GM12878 (cell line): ENCODE data around the gene HBZ. TPM values are rescaled to one million over a fixed set of nuclear protein-coding genes. Genes with fewer than 3 reads are reported as not detected.
"Not testable (repeated sequence)": the region's sequence is repeated elsewhere in the genome, so short reads cannot be mapped to it uniquely, and the experiment has no call there.

Experiments used
- ATAC-seq: fragments of 200-7000 bp; cut with Tn5 transposase; 3 replicates; pipeline ENCODE4 v1.9.1; 2020; ENCODE audit warnings: mild to moderate bottlenecking, moderate library complexity
- BruUV-seq: library from RNA; stranded (reverse); fragments of 400-500 nt; replicated peaks from 2 replicates; lab custom pipeline; 2021; lab: Mats Ljungman, UMichigan
- CTCF ChIA-PET: fragments of 300-600 bp; sonication (Branson Sonifier 250); formaldehyde crosslinking; extraction: SDS; loops from one replicate; lab custom pipeline; 2021; ENCODE audit warnings: inconsistent platforms; lab: Yijun Ruan, JAX
- POLR2A ChIA-PET: fragments of 350-600 bp; formaldehyde crosslinking; extraction: SDS; loops from one replicate; lab custom pipeline; 2021; ENCODE audit warnings: inconsistent platforms; lab: Charles Lee
- RAD21 ChIA-PET: fragments of 300-600 bp; sonication (Branson Sonifier 250); formaldehyde crosslinking; loops from one replicate; lab custom pipeline; 2023; ENCODE audit warnings: antibody characterized with exemption; ENCODE audit not compliant: unreplicated experiment; lab: Charles Lee
- SMC1A ChIA-PET: fragments of 300-600 bp; sonication (Branson Sonifier 250); formaldehyde crosslinking; loops from one replicate; lab custom pipeline; 2023; ENCODE audit not compliant: unreplicated experiment, uncharacterized antibody; lab: Charles Lee
- DNase-seq: peaks from one replicate; pipeline ENCODE4 v3.0.0-alpha.2; 2011; ENCODE audit warnings: low read depth, low spot score
- FAIRE-seq: peaks from 3 replicates; lab custom pipeline; 2011; peaks lifted over from hg19 to GRCh38; lab: Jason Lieb, UNC
- H2AFZ ChIP-seq: 2 replicates; pipeline ENCODE4 v1.6.0; 2011; ENCODE audit warnings: low read depth, low read length, control low read depth; ENCODE audit not compliant: control insufficient read depth
- H3K27ac ChIP-seq: 2 replicates; pipeline ENCODE4 v1.5.1; 2011; ENCODE audit warnings: control low read depth; ENCODE audit not compliant: control insufficient read depth, insufficient read depth
- H3K27me3 ChIP-seq, 2 experiments: replicated peaks in 1 of 2; 2 replicates each; pipeline versions ENCODE4 v1.6.0 to v1.6.1; 2011; ENCODE audit warnings: low read length in 1 of 2; ENCODE audit not compliant: control insufficient read depth in 2 of 2, insufficient read depth in 2 of 2
- H3K36me3 ChIP-seq, 2 experiments: 2 replicates each; pipeline ENCODE4 v1.5.1; 2011; ENCODE audit warnings: low read length in 1 of 2; ENCODE audit not compliant: control insufficient read depth in 2 of 2, insufficient read depth in 2 of 2
- H3K4me1 ChIP-seq: 2 replicates; pipeline ENCODE4 v1.6.1; 2011; ENCODE audit warnings: mild to moderate bottlenecking, low read length, moderate library complexity, mixed read lengths; ENCODE audit not compliant: control insufficient read depth, insufficient read depth
- H3K4me2 ChIP-seq: 2 replicates; pipeline ENCODE4 v1.6.0; 2011; ENCODE audit warnings: control low read depth; ENCODE audit not compliant: control insufficient read depth, insufficient read depth
- H3K4me3 ChIP-seq: fragments of 200-600 bp; sonication (generic); 2 replicates; pipeline ENCODE4 v1.5.1; 2016
- H3K79me2 ChIP-seq: 2 replicates; pipeline ENCODE4 v1.6.0; 2011; ENCODE audit warnings: low read length; ENCODE audit not compliant: control insufficient read depth, insufficient read depth
- H3K9ac ChIP-seq: 2 replicates; pipeline ENCODE4 v1.8.0; 2011; ENCODE audit warnings: low read length, control low read depth, mixed read lengths; ENCODE audit not compliant: control insufficient read depth, insufficient read depth
- H3K9me3 ChIP-seq: replicated peaks from 3 replicates; pipeline ENCODE4 v1.5.1; 2011; ENCODE audit warnings: mild to moderate bottlenecking, low read length; ENCODE audit not compliant: control insufficient read depth, insufficient read depth
- H4K20me1 ChIP-seq: 2 replicates; pipeline ENCODE4 v1.6.0; 2011; ENCODE audit not compliant: control insufficient read depth, insufficient read depth
- ASH2L ChIP-seq: fragments of 300-600, 200-600 bp; sonication (generic); IDR thresholded peaks from 2 replicates; pipeline ENCODE4 v1.6.1; 2017; ENCODE audit warnings: low read depth, mild to moderate bottlenecking, borderline replicate concordance
- KDM1A ChIP-seq: fragments of 200-600 bp; sonication (generic); IDR thresholded peaks from 2 replicates; pipeline ENCODE4 v1.6.1; 2016; ENCODE audit warnings: borderline replicate concordance
- WGBS: methylation state at CpG from one replicate; pipeline ENCODE4 v1.1.6; 2016; ENCODE audit warnings: low lambda C conversion rate; ENCODE audit not compliant: insufficient replicate concordance, insufficient coverage; ENCODE audit errors: missing lambda C conversion rate; 5-methylcytosine and 5-hydroxymethylcytosine counted together
- in situ Hi-C: fragments of 300-500 bp; cut with MboI; formaldehyde crosslinking; loops from 9 replicates; pipeline ENCODE4 v1.14.3; 2018; ENCODE audit warnings: mixed read lengths
- intact Hi-C: fragments of 100-400 bp; cut with micrococcal nuclease; formaldehyde crosslinking; loops from one replicate; pipeline ENCODE4 v1.14.2; 2022; ENCODE audit not compliant: unreplicated experiment
- polyA plus RNA-seq, 11 experiments: library from polyadenylated mRNA; depleted of rRNA in 4 of 11; unstranded in 6 of 11; stranded (reverse) in 5 of 11; fragments of >200 nt; fragmentation: Nextera tagmentation in 4 of 11; fragmentation: Illumina TruSeq in 1 of 11; extraction: Ambion mirVana in 4 of 11; extraction: Trizol in 1 of 11; gene quantifications; 1 replicate in 1 of 11; 2 replicates in 10 of 11; pipeline versions ENCODE4 v1.2.1 to v1.2.3, GENCODE V29; 2011 to 2016; ENCODE audit warnings: inconsistent platforms in 2 of 11, missing spikeins in 2 of 11, low read depth in 1 of 11
- total RNA-seq, 4 experiments: library from RNA; depleted of rRNA in 3 of 4; stranded (reverse); fragments of >200 nt in 3 of 4; fragmentation: Illumina TruSeq in 1 of 4; extraction: Trizol in 1 of 4; gene quantifications; 2 replicates each; pipeline versions ENCODE4 v1.2.1 to v1.2.3, GENCODE V29; 2013 to 2021
- TF ChIP-seq, protein P1 (sequence below): fragments of 450-650 bp; IDR thresholded peaks from 2 replicates; pipeline ENCODE4 v1.6.1; 2017; ENCODE audit warnings: mild to moderate bottlenecking, moderate library complexity
- TF ChIP-seq, protein P2 (sequence below): fragments of 150-350 bp; IDR thresholded peaks from 2 replicates; pipeline ENCODE4 v1.6.1; 2014; ENCODE audit warnings: mild to moderate bottlenecking, low read depth, low read length
- TF ChIP-seq, protein P3 (sequence below): IDR thresholded peaks from 2 replicates; pipeline ENCODE4 v1.6.1; 2012; ENCODE audit warnings: low read depth, low read length, improper control_type of control experiment

HBZ gene
- total and polyA plus RNA-seq, 10 of the 15 experiments (the other 5 are each of a cell fraction or from before 2014, with no cell fraction given) = 0.49 TPM; not detected in 9

DNA sequence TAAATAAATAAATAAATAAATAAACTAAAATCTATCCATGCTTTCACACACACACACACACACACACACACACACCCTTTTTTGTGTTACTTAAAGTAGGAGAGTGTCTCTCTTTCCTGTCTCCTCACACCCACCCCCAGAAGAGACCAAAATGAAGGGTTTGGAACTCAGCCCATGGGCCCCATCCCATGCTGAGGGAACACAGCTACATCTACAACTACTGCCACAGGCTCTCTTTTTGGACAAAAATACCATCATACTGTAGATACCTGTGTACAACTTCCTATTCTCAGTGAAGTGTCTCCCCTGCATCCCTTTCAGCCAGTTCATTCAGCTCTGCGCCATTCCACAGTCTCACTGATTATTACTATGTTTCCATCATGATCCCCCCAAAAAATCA is 18.3 kb downstream of the HBZ start (continued):
- TF ChIP-seq, protein P1, sequence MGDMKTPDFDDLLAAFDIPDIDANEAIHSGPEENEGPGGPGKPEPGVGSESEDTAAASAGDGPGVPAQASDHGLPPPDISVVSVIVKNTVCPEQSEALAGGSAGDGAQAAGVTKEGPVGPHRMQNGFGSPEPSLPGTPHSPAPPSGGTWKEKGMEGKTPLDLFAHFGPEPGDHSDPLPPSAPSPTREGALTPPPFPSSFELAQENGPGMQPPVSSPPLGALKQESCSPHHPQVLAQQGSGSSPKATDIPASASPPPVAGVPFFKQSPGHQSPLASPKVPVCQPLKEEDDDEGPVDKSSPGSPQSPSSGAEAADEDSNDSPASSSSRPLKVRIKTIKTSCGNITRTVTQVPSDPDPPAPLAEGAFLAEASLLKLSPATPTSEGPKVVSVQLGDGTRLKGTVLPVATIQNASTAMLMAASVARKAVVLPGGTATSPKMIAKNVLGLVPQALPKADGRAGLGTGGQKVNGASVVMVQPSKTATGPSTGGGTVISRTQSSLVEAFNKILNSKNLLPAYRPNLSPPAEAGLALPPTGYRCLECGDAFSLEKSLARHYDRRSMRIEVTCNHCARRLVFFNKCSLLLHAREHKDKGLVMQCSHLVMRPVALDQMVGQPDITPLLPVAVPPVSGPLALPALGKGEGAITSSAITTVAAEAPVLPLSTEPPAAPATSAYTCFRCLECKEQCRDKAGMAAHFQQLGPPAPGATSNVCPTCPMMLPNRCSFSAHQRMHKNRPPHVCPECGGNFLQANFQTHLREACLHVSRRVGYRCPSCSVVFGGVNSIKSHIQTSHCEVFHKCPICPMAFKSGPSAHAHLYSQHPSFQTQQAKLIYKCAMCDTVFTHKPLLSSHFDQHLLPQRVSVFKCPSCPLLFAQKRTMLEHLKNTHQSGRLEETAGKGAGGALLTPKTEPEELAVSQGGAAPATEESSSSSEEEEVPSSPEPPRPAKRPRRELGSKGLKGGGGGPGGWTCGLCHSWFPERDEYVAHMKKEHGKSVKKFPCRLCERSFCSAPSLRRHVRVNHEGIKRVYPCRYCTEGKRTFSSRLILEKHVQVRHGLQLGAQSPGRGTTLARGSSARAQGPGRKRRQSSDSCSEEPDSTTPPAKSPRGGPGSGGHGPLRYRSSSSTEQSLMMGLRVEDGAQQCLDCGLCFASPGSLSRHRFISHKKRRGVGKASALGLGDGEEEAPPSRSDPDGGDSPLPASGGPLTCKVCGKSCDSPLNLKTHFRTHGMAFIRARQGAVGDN = no peak
- TF ChIP-seq, protein P2, sequence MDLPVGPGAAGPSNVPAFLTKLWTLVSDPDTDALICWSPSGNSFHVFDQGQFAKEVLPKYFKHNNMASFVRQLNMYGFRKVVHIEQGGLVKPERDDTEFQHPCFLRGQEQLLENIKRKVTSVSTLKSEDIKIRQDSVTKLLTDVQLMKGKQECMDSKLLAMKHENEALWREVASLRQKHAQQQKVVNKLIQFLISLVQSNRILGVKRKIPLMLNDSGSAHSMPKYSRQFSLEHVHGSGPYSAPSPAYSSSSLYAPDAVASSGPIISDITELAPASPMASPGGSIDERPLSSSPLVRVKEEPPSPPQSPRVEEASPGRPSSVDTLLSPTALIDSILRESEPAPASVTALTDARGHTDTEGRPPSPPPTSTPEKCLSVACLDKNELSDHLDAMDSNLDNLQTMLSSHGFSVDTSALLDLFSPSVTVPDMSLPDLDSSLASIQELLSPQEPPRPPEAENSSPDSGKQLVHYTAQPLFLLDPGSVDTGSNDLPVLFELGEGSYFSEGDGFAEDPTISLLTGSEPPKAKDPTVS = no peak
- no peak for TF ChIP-seq KDM1A
- TF ChIP-seq ASH2L = no peak
- TF ChIP-seq, protein P3, sequence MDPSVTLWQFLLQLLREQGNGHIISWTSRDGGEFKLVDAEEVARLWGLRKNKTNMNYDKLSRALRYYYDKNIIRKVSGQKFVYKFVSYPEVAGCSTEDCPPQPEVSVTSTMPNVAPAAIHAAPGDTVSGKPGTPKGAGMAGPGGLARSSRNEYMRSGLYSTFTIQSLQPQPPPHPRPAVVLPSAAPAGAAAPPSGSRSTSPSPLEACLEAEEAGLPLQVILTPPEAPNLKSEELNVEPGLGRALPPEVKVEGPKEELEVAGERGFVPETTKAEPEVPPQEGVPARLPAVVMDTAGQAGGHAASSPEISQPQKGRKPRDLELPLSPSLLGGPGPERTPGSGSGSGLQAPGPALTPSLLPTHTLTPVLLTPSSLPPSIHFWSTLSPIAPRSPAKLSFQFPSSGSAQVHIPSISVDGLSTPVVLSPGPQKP = no peak

DNA sequence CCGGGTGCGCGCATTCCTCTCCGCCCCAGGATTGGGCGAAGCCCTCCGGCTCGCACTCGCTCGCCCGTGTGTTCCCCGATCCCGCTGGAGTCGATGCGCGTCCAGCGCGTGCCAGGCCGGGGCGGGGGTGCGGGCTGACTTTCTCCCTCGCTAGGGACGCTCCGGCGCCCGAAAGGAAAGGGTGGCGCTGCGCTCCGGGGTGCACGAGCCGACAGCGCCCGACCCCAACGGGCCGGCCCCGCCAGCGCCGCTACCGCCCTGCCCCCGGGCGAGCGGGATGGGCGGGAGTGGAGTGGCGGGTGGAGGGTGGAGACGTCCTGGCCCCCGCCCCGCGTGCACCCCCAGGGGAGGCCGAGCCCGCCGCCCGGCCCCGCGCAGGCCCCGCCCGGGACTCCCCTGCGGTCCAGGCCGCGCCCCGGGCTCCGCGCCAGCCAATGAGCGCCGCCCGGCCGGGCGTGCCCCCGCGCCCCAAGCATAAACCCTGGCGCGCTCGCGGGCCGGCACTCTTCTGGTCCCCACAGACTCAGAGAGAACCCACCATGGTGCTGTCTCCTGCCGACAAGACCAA is 20.0 kb downstream of the HBZ start, which contains the start of gene HBA2:
Gene HBA2 (plus strand): TSS at position 503 of the 568 bp plus-strand sequence. CDS start 37 bp downstream, at position 540.
- intact Hi-C loops, FAIRE-seq, H3K9me3 ChIP-seq, H3K4me1 ChIP-seq, POLR2A ChIA-PET, H3K4me2 ChIP-seq, H3K4me3 ChIP-seq, ATAC-seq, H3K27ac ChIP-seq, RAD21 ChIA-PET, SMC1A ChIA-PET, in situ Hi-C loops, H2AFZ ChIP-seq, H3K79me2 ChIP-seq, H4K20me1 ChIP-seq, BruUV-seq, DNase-seq, CTCF ChIA-PET, H3K36me3 ChIP-seq, H3K9ac ChIP-seq: not testable (repeated sequence)
- peaks cover 5 to 11% of the 10 kb centered on the region in 2 experiments for H3K27me3 ChIP-seq
- WGBS = no CpG with 5 or more reads among the region's 74 CpGs

DNA sequence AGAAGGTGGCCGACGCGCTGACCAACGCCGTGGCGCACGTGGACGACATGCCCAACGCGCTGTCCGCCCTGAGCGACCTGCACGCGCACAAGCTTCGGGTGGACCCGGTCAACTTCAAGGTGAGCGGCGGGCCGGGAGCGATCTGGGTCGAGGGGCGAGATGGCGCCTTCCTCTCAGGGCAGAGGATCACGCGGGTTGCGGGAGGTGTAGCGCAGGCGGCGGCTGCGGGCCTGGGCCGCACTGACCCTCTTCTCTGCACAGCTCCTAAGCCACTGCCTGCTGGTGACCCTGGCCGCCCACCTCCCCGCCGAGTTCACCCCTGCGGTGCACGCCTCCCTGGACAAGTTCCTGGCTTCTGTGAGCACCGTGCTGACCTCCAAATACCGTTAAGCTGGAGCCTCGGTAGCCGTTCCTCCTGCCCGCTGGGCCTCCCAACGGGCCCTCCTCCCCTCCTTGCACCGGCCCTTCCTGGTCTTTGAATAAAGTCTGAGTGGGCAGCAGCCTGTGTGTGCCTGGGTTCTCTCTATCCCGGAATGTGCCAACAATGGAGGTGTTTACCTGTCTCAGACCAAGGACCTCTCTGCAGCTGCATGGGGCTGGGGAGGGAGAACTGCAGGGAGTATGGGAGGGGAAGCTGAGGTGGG is 20.9 kb downstream of the HBZ start:
- H2AFZ ChIP-seq, FAIRE-seq, intact Hi-C loops, SMC1A ChIA-PET, H3K36me3 ChIP-seq, DNase-seq, H3K4me2 ChIP-seq, CTCF ChIA-PET, H3K9me3 ChIP-seq, H3K4me3 ChIP-seq, H3K4me1 ChIP-seq, in situ Hi-C loops, H4K20me1 ChIP-seq, H3K9ac ChIP-seq, H3K27ac ChIP-seq, POLR2A ChIA-PET, H3K79me2 ChIP-seq, BruUV-seq, RAD21 ChIA-PET, ATAC-seq: not testable (repeated sequence)
- peaks cover 7 to 10% of the 10 kb centered on the region in 2 experiments for H3K27me3 ChIP-seq
- WGBS = 29% methylated on average over 10 of the region's 44 CpGs
